PFSK-1 (cell line): Measurements from ENCODE around the gene CASP7.

Source experiments
- FOXP2 ChIP-seq: optimal IDR thresholded peaks from 2 replicates; pipeline ENCODE3; 2011; ENCODE audit warnings: borderline replicate concordance, control low read depth, inconsistent platforms; ENCODE audit not compliant: insufficient read depth; ENCODE audit errors: extremely low read length, extremely low read depth
- POLR2AphosphoS5 ChIP-seq: IDR thresholded peaks from 2 replicates; pipeline ENCODE4 v1.6.1; 2012; ENCODE audit warnings: low read depth, mild to moderate bottlenecking, control low read depth, low read length, moderate library complexity
- SIN3A ChIP-seq: IDR thresholded peaks from 2 replicates; pipeline ENCODE4 v1.6.1; 2012; ENCODE audit warnings: mild to moderate bottlenecking, low read length, moderate library complexity, borderline replicate concordance; ENCODE audit not compliant: insufficient read depth
- TAF1 ChIP-seq: IDR thresholded peaks from 2 replicates; pipeline ENCODE4 v1.6.1; 2012; ENCODE audit warnings: low read length, control low read depth, borderline replicate concordance; ENCODE audit not compliant: insufficient read depth
- TF ChIP-seq, protein P1 (sequence below), 2 experiments: IDR thresholded peaks; 2 replicates each; pipeline versions ENCODE4 v1.6.1 to v1.8.0; 2011 to 2012; ENCODE audit warnings: low read depth in 2 of 2, low read length in 2 of 2, control low read depth in 1 of 2, inconsistent platforms in 1 of 2, mild to moderate bottlenecking in 1 of 2, moderate library complexity in 1 of 2; ENCODE audit not compliant: insufficient read depth in 1 of 2

The CASP7 gene

DNA sequence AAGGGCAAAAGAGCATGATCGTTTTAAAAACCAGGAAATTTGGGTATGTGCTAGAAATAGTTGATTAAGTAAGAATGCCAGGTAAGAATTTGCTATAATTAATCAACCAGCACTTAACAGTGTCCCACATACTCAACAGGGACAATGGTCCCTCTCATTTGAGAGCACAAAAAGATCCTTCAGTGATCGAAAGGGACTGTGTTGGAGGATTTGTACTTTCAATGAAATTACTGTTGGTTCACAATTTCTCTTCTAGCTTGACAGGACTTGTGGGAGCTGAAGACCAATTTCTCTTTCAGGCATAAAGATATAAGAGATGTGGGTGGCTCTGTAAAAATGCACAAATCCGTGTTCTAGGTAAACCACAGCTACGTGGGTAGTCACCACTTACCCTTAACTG is 59.3 kb downstream of the CASP7 start:
- no peak for TF ChIP-seq TAF1
- TF ChIP-seq, protein P1, sequence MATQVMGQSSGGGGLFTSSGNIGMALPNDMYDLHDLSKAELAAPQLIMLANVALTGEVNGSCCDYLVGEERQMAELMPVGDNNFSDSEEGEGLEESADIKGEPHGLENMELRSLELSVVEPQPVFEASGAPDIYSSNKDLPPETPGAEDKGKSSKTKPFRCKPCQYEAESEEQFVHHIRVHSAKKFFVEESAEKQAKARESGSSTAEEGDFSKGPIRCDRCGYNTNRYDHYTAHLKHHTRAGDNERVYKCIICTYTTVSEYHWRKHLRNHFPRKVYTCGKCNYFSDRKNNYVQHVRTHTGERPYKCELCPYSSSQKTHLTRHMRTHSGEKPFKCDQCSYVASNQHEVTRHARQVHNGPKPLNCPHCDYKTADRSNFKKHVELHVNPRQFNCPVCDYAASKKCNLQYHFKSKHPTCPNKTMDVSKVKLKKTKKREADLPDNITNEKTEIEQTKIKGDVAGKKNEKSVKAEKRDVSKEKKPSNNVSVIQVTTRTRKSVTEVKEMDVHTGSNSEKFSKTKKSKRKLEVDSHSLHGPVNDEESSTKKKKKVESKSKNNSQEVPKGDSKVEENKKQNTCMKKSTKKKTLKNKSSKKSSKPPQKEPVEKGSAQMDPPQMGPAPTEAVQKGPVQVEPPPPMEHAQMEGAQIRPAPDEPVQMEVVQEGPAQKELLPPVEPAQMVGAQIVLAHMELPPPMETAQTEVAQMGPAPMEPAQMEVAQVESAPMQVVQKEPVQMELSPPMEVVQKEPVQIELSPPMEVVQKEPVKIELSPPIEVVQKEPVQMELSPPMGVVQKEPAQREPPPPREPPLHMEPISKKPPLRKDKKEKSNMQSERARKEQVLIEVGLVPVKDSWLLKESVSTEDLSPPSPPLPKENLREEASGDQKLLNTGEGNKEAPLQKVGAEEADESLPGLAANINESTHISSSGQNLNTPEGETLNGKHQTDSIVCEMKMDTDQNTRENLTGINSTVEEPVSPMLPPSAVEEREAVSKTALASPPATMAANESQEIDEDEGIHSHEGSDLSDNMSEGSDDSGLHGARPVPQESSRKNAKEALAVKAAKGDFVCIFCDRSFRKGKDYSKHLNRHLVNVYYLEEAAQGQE (IDR thresholded peaks at IDR 0.05; ENCODE audit: insufficient read depth in 1 of 2, low read depth in 2 of 2, low read length in 2 of 2), result no peak
- no peak for TF ChIP-seq FOXP2
- no peak for TF ChIP-seq POLR2AphosphoS5

DNA sequence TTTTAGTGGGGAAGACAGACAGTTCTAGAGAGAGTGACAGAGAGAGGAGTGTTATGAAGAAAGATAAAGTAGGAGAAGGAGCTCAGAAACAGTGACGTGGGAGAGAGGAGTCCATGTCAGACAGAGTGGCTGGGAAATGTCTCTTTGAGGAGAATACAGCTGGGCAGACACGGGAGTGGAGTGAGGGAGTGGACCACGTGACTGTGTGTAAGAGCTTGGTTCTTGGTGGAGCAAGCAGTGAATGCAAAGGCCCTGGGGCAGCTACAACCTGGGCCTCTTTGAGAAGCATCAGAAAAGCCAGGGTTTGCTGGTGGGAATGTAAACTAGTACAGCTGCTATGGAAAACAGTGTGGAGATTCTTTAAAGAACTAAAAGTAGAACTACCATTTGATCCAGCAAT is 59.9 kb downstream of the CASP7 start:
- TF ChIP-seq FOXP2 (no peak), SIN3A (no peak), POLR2AphosphoS5 (no peak), TAF1 (no peak)
- TF ChIP-seq, protein P1 (IDR thresholded peaks at IDR 0.05; ENCODE audit: insufficient read depth in 1 of 2, low read depth in 2 of 2, low read length in 2 of 2), result no peak

DNA sequence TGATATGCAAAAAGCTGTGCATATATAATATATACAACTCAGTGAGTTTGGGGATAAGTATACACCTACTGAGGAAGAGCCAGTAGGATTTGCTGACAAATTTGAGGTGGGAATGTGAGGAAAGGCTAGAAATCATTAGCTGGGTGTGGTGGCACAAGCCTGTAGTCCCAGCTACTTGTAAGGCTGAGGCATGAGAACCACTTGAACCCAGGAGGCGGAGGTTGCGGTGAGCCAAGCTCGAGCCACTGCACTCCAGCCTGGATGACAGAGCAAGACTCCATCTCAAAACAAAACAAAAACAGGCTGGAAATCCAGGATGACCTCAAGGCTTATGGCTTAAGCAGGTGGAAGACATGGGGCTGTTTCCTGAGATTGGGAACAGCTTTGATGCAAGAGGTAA is 61.1 kb downstream of the CASP7 start:
- TF ChIP-seq, protein P1 (IDR thresholded peaks at IDR 0.05; ENCODE audit: insufficient read depth in 1 of 2, low read depth in 2 of 2, low read length in 2 of 2), result no peak
- TF ChIP-seq FOXP2 (no peak), TAF1 (no peak), SIN3A (no peak), POLR2AphosphoS5 (no peak)

DNA sequence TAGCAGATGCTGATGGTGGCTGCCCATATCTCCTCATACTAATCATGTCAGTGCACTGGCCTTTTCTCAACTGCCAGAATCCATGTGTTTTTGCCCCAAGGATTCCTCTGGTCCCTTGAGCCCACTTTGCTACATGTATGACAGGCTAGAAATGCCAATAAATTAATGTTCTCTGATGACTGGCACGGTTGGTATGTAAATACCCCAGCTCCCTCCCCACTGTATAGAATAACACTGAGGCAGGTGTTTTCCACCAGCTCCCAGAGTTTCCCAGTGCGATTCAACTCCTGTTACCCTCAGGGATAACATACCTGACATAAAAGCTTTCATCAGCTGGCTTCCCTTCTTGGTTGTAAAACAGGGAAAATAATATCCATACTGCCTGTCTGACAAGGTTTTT is 62.8 kb downstream of the CASP7 start:
- TF ChIP-seq POLR2AphosphoS5, result no peak
- TF ChIP-seq, protein P1 (IDR thresholded peaks at IDR 0.05; ENCODE audit: insufficient read depth in 1 of 2, low read depth in 2 of 2, low read length in 2 of 2), result no peak
- no peak for TF ChIP-seq FOXP2
- TF ChIP-seq TAF1, result no peak

DNA sequence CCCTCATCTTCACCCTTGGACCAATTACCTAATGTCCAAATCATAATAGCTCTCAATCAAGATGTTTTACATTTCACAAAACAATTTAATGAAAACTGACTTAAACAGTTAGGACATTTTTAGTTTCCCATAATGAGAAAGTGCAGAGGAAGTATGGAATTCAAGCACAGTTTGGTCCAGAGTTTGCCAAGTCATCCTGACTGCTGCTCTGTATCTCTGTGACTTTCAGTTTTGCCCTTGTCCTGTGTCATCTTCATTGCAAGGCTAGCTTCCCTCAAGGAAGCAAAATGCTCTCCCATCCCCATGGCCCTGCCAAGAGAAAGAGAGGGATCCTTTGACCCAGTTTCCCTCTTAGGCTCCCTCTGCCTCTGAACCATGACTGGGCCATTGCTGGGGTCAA is 63.9 kb downstream of the CASP7 start:
- no peak for TF ChIP-seq FOXP2
- no peak for TF ChIP-seq TAF1
- TF ChIP-seq, protein P1 (IDR thresholded peaks at IDR 0.05; ENCODE audit: insufficient read depth in 1 of 2, low read depth in 2 of 2, low read length in 2 of 2), result no peak
- TF ChIP-seq POLR2AphosphoS5, result no peak
- no peak for TF ChIP-seq SIN3A
